Cardiac muscle cell (in vitro differentiated cells and primary cell): Measurements from ENCODE around the gene BRIP1. TPM values are rescaled to one million over a fixed set of nuclear protein-coding genes. Genes with fewer than 3 reads are reported as not detected.
"Not testable (repeated sequence)": the region's sequence is repeated elsewhere in the genome, so short reads cannot be mapped to it uniquely, and the experiment has no call there.

Experiments
- DNase-seq, 2 donors: peaks; one replicate each; pipeline versions ENCODE4 v3.0.0 to v3.0.0-alpha.2; 2010 to 2017; ENCODE audit warnings: low read depth in 1 of 2, low spot score in 1 of 2
- H3K27ac ChIP-seq: fragments of 200-600 bp; sonication (generic); 2 replicates; pipeline ENCODE4 v1.5.1; 2016
- H3K27me3 ChIP-seq: fragments of 200-600 bp; sonication (generic); 2 replicates; pipeline ENCODE4 v1.6.0; 2016; ENCODE audit warnings: control low read depth
- H3K36me3 ChIP-seq: fragments of 200-600 bp; sonication (generic); 2 replicates; pipeline ENCODE4 v1.5.1; 2016; ENCODE audit warnings: control low read depth
- H3K4me1 ChIP-seq: fragments of 200-600 bp; sonication (generic); 2 replicates; pipeline ENCODE4 v1.8.1; 2017; ENCODE audit warnings: low read depth, mild to moderate bottlenecking, mixed run types
- H3K4me3 ChIP-seq: fragments of 200-600 bp; sonication (generic); 2 replicates; pipeline ENCODE4 v1.5.1; 2016; ENCODE audit warnings: mild to moderate bottlenecking
- H3K9me3 ChIP-seq: fragments of 200-600 bp; sonication (generic); 2 replicates; pipeline ENCODE4 v1.5.1; 2017; ENCODE audit warnings: low read depth, mild to moderate bottlenecking, control low read depth
- CTCF ChIP-seq: IDR thresholded peaks from 2 replicates; pipeline ENCODE4 v1.5.1; 2012; ENCODE audit warnings: low read depth, mild to moderate bottlenecking, low read length
- polyA plus RNA-seq: library from polyadenylated mRNA; unstranded; fragments of >200 nt; fragmentation: Nextera tagmentation; extraction: Ambion mirVana; gene quantifications from 2 replicates; pipeline ENCODE4 v1.2.1, GENCODE V29; 2016
- total RNA-seq: library from RNA; depleted of rRNA; stranded (reverse); fragments of >200 nt; gene quantifications from 2 replicates; pipeline ENCODE4 v1.2.3, GENCODE V29; 2016

BRIP1 gene
- total and polyA plus RNA-seq, 2 experiments from 2014 or later, result 3.1 to 9.2 TPM

DNA sequence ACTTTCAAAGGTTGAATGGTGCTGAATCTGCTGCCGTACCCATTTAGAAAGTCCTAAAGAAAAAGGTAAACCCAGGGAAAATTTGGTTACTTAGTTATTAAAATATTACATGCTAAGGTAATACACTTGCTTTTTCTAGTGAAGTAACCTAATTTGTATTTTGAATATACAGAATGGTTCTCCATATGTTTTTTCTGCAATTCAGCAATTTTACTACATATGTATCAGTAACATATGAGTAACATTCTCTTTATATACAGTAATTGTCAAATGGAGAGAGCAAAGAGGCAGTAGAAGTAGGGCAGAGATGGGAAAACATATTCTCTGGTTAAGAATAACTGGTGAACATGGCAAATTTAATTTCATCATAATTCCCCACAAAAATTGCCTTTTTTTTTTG, 177.2 kb downstream of the BRIP1 start:
- Histone ChIP-seq H3K4me3 (no peak overlapping the region), H3K36me3 (no peaks in the 10 kb centered on the region), H3K27ac (no peak overlapping the region), H3K9me3 (no peaks in the 10 kb centered on the region), H3K27me3 (no peaks in the 10 kb centered on the region), H3K4me1 (no peaks in the 10 kb centered on the region)
- DNase-seq, result no peak
- TF ChIP-seq CTCF, result no peak

DNA sequence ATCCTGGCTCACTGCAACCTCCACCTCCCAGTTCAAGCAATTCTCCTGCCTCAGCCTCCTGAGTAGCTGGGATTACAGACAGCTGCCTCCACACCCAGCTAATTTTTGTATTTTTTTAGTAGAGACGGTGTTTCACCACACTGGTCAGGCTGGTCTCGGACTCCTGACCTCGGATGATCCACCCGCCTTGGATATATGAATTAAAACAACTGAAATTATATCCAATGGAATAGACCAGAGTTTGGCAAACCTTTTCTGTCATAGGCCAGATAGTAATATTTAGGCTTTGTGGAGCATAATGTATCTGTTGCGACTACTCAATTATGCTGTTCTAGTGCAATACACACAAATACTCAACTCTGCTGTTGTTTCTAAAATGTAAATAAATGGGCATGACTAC, 178.5 kb downstream of the BRIP1 start:
- Histone ChIP-seq H3K27ac (no peak overlapping the region), H3K36me3 (no peaks in the 10 kb centered on the region), H3K4me1 (no peaks in the 10 kb centered on the region), H3K4me3 (no peak overlapping the region), H3K9me3 (no peaks in the 10 kb centered on the region), H3K27me3 (no peaks in the 10 kb centered on the region)
- no peak for TF ChIP-seq CTCF
- DNase-seq, result no peak

DNA sequence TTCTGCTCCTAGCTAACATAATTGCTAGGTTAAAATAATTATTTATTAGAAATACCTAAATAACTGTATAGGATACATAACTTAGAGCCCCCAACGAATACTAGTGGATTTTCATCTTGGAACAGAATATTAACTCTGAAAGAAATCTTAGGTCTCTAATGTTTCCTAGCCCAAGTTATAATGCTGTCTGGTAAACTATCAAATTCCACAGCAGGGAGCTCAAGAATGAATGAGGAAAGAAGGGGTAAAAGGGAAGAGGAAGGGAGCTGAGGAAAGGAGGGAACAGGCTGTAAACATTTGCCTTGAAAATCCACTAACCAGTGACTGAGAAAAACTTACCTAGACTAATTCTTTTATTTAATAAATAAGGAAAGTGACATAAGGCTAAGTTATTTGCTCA, 179.2 kb downstream of the BRIP1 start:
- no peak overlapping the region for H3K4me3 ChIP-seq
- no peak for TF ChIP-seq CTCF
- H3K9me3 ChIP-seq, result no peaks in the 10 kb centered on the region
- no peaks in the 10 kb centered on the region for H3K27me3 ChIP-seq
- DNase-seq, result no peak
- no peak overlapping the region for H3K27ac ChIP-seq
- H3K36me3 ChIP-seq, result no peaks in the 10 kb centered on the region
- H3K4me1 ChIP-seq, result no peaks in the 10 kb centered on the region

- TF ChIP-seq CTCF, result no peak
- H3K36me3 ChIP-seq, result no peaks in the 10 kb centered on the region
- no peaks in the 10 kb centered on the region for H3K27me3 ChIP-seq
- no peak overlapping the region for H3K27ac ChIP-seq
- no peaks in the 10 kb centered on the region for H3K9me3 ChIP-seq
- no peak overlapping the region for H3K4me3 ChIP-seq
- no peak for DNase-seq
- H3K4me1 ChIP-seq, result no peaks in the 10 kb centered on the region
Observed at GRCh38 chr17:61683466-61683865, 179.9 kb downstream of the BRIP1 start.

DNA sequence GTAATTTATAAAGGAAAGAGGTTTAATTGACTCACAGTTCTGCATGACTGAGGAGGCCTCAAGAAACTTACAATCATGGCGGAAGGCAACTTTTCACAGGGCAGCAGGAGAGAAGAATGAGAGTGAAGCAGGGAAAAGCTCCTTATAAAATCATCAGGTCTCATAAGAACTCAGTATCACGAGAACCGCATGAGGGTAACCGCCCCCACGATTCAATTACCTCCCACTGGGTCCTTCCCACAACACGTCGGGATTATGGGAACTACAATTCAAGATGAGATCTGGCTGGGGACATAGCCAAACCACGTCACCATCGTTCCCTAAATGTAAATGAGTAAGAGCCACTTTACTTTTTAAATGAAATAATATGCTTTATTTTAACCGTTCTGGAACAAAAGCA, 182.4 kb downstream of the BRIP1 start:
- no peak overlapping the region for H3K27ac ChIP-seq
- no peaks in the 10 kb centered on the region for H3K27me3 ChIP-seq
- H3K9me3 ChIP-seq, result no peaks in the 10 kb centered on the region
- DNase-seq, result no peak
- H3K4me3 ChIP-seq, result no peak overlapping the region
- no peaks in the 10 kb centered on the region for H3K36me3 ChIP-seq
- no peaks in the 10 kb centered on the region for H3K4me1 ChIP-seq
- TF ChIP-seq CTCF, result no peak

- no peak overlapping the region for H3K27ac ChIP-seq
- H3K4me3 ChIP-seq, result no peak overlapping the region
- no peaks in the 10 kb centered on the region for H3K36me3 ChIP-seq
- DNase-seq, result no peak
- no peak for TF ChIP-seq CTCF
- H3K9me3 ChIP-seq, result no peaks in the 10 kb centered on the region
- H3K4me1 ChIP-seq, result no peaks in the 10 kb centered on the region
- H3K27me3 ChIP-seq, result no peaks in the 10 kb centered on the region
Observed at GRCh38 chr17:61678339-61678738, 185.0 kb downstream of the BRIP1 start.

DNA sequence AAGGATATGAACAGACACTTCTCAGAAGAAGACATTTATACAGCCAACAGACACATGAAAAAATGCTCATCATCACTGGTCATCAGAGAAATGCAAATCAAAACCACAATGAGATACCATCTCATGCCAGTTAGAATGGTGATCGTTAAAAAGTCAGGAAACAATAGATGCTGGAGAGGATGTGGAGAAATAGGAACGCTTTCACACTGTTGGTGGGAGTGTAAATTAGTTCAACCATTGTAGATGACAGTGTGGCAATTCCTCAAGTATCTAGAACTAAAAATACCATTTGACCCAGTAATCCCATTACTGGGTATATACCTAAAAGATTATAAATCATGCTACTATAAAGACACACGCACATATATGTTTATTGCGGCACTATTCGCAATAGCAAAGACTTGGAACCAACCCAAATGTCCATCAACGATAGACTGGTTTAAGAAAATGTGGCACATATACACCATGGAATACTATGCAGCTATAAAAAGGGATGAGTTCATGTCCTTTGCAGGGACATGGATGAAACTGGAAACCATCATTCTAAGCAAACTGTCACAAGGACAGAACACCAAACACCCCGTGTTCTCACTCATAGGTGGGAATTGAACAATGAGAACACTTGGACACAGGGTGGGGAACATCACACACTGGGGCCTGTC, 186.0 kb downstream of the BRIP1 start:
- not testable (repeated sequence) for H3K9me3 ChIP-seq, H3K27me3 ChIP-seq, H3K4me1 ChIP-seq, DNase-seq, H3K36me3 ChIP-seq, H3K27ac ChIP-seq, H3K4me3 ChIP-seq

GRCh38 chr17:61676522-61676921, 186.8 kb downstream of the BRIP1 start:
- not testable (repeated sequence) for H3K27me3 ChIP-seq, DNase-seq, H3K4me1 ChIP-seq, H3K27ac ChIP-seq, H3K4me3 ChIP-seq, H3K36me3 ChIP-seq, H3K9me3 ChIP-seq
